ENCODE results near the gene DERA. TPM values are rescaled to one million over a fixed set of nuclear protein-coding genes. Genes with fewer than 3 reads are reported as not detected.

Gene DERA
- total RNA-seq, 1 donor from 2014 or later, result 5.6 TPM

DNA sequence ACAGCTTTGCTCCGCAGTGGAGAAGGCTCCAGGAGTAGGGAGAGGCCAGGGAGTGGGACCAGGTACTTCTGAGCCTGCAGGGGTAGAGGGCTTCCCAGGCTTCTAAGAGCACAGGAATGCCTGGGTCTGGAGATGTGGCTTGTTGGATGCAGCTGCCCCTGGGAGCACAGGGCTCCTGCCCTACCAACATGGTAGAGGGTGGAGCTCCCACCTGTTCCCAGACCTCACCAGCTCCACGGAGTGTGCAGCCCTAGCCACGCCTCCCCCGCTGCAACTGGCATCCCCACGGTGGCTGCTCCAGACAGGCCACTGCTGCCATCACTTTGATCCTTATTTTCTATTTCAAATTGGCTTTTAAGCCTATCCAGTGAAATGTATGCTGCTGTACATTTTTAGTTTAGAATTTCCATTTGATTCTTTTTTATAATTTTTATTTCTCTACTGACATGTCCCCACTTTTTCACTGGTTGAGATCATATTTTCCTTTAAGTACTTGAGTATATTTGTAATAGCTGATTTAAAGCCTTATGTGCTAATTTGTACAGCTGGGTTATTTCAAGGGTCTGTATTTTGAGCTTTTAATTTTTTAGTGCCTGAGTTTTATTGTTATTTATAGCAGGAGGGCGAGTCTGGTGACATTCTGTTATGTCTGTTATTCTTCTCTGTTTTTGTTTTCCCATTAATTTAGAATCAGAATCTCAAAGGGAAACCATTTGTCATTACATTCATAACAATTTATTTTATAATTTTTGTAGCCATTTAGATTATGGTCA is 78.0 kb downstream of the DERA start:
- DNase-seq (ENCODE audit: low spot score in 2 of 2), result no peak
- no peaks in the 10 kb centered on the region for H3K27me3 ChIP-seq
- no peak overlapping the region for H3K4me3 ChIP-seq
- no peaks in the 10 kb centered on the region for H3K9me3 ChIP-seq
- peaks cover 0 to 2% of the 10 kb centered on the region in 2 donors for H3K4me1 ChIP-seq
- no peak overlapping the region for H3K27ac ChIP-seq
- peaks cover 6 to 9% of the 10 kb centered on the region in 2 donors for H3K36me3 ChIP-seq
- intact Hi-C loops (cut with DNase I), result loop anchor here (10.0 kb wide), 1 partner anchor 376 kb away; no protein-coding TSS in a partner anchor
- TF ChIP-seq, protein P1, sequence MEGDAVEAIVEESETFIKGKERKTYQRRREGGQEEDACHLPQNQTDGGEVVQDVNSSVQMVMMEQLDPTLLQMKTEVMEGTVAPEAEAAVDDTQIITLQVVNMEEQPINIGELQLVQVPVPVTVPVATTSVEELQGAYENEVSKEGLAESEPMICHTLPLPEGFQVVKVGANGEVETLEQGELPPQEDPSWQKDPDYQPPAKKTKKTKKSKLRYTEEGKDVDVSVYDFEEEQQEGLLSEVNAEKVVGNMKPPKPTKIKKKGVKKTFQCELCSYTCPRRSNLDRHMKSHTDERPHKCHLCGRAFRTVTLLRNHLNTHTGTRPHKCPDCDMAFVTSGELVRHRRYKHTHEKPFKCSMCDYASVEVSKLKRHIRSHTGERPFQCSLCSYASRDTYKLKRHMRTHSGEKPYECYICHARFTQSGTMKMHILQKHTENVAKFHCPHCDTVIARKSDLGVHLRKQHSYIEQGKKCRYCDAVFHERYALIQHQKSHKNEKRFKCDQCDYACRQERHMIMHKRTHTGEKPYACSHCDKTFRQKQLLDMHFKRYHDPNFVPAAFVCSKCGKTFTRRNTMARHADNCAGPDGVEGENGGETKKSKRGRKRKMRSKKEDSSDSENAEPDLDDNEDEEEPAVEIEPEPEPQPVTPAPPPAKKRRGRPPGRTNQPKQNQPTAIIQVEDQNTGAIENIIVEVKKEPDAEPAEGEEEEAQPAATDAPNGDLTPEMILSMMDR (IDR thresholded peaks at IDR 0.05), result no peak

DNA sequence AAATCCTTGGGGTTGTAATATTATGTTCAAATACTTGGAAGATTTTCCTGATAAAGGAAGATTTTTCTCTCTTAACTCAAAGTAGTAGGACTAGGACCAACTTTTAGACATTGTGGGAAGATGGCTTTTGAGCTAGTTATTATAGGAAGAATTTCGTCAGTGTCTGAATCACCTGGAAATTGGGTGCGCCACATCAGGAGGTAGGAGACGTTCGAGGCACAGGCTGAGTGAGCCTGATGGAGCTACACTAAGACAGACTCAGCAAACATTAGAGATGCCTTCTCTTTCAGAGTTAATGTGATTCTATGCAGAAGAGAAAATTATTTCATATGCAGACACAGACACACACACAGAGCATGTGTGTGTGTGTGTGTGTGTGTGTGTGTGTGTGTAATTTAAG is 84.7 kb downstream of the DERA start:
- Histone ChIP-seq H3K4me1 (no peaks in the 10 kb centered on the region), H3K9me3 (no peaks in the 10 kb centered on the region), H3K36me3 (no peaks in the 10 kb centered on the region), H3K27ac (no peak overlapping the region), H3K27me3 (no peaks in the 10 kb centered on the region), H3K4me3 (no peak overlapping the region)
- TF ChIP-seq, protein P1 (IDR thresholded peaks at IDR 0.05), result no peak
- intact Hi-C loops (cut with DNase I), result no loop called here
- DNase-seq (ENCODE audit: low spot score in 2 of 2), result no peak

DNA sequence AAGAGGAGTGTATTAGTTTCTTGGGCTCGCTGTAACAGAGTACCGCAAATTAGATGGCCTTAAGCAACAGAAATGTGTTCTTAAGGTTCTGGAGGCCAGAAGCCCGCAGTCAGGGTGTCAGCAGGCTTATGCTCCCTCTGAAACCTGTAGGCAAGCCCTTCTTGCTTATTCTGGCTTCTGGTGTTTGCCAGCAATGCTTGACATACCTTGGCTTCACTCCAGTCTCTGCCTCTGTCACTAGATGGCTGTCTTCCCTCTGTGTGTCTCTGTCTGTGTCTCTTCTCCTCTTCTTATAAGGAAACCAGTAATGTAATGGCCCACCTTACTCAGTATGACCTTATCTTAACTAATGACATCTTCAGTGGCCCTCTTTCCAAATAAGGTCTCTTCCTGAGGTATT is 85.1 kb downstream of the DERA start:
- Histone ChIP-seq H3K27me3 (no peaks in the 10 kb centered on the region), H3K4me3 (no peak overlapping the region), H3K27ac (no peak overlapping the region), H3K9me3 (no peaks in the 10 kb centered on the region), H3K36me3 (no peaks in the 10 kb centered on the region), H3K4me1 (no peaks in the 10 kb centered on the region)
- TF ChIP-seq, protein P1 (IDR thresholded peaks at IDR 0.05), result no peak
- intact Hi-C loops (cut with DNase I), result no loop called here
- DNase-seq (ENCODE audit: low spot score in 2 of 2), result no peak

DNA sequence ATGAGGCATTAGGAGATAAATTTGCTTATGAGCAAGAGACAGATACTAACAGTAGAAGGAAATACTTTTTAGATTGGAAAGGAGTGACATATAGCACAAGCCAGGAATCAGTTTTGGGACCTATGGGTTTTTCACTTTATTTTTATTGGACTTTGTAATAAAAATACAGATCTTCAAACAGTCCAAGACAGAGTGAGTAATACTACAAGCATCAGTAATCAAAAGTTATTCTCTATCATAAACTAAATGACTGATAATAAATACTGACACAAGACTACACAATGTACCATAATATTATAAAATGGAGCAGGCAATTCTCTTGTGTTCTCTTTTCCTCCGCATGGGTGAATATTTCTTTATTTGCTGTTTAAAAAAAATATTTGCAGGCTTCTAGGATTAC is 85.8 kb downstream of the DERA start:
- DNase-seq (ENCODE audit: low spot score in 2 of 2), result no peak
- Histone ChIP-seq H3K27me3 (no peaks in the 10 kb centered on the region), H3K36me3 (no peaks in the 10 kb centered on the region), H3K4me3 (no peak overlapping the region), H3K4me1 (no peaks in the 10 kb centered on the region), H3K27ac (no peak overlapping the region), H3K9me3 (no peaks in the 10 kb centered on the region)
- intact Hi-C loops (cut with DNase I), result no loop called here
- TF ChIP-seq, protein P1 (IDR thresholded peaks at IDR 0.05), result no peak

DNA sequence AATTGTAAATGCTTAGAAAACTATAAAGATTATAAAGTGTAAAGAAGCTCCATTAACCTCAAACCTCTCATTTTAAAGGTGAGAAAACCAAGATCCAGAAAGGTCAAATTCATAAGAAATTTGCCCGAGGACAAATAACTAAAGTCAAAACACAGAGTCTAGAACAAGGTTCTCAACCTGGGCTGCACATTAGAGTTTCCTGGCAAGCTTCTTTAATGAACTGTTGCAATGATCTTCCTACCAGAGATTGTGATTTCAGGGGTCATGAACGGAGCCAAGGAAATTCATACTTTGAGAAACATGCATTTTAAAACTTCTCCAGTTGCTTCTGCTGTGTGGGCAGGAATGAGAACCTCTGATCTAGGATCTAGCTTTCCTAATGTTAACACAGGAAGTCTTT is 86.8 kb downstream of the DERA start:
- no peak for DNase-seq (ENCODE audit: low spot score in 2 of 2)

More for the DNA sequence above, 86.8 kb downstream of the DERA start:
- no peak overlapping the region for H3K4me3 ChIP-seq
- no peaks in the 10 kb centered on the region for H3K4me1 ChIP-seq
- H3K27ac ChIP-seq, result no peak overlapping the region
- H3K9me3 ChIP-seq, result no peaks in the 10 kb centered on the region
- intact Hi-C loops (cut with DNase I), result no loop called here
- TF ChIP-seq, protein P1 (IDR thresholded peaks at IDR 0.05), result no peak
- H3K27me3 ChIP-seq, result no peaks in the 10 kb centered on the region
- no peaks in the 10 kb centered on the region for H3K36me3 ChIP-seq

Measured in ascending aorta (tissue), 2 donors.